GM12878 (cell line): ENCODE results near the gene IFNLR1. TPM values are rescaled to one million over a fixed set of nuclear protein-coding genes. Genes with fewer than 3 reads are reported as not detected.

Experiments used
- ATAC-seq: fragments of 200-7000 bp; cut with Tn5 transposase; 3 replicates; pipeline ENCODE4 v1.9.1; 2020; ENCODE audit warnings: mild to moderate bottlenecking, moderate library complexity
- Bru-seq: library from RNA; stranded (reverse); fragments of 400-500 nt; gene quantifications from one replicate; lab custom pipeline; 2021; lab: Mats Ljungman, UMichigan
- BruChase-seq, 2 experiments: library from RNA; stranded (reverse); fragments of 400-500 nt; gene quantifications; one replicate each; lab custom pipeline; 2021; lab: Mats Ljungman, UMichigan
- BruUV-seq: library from RNA; stranded (reverse); fragments of 400-500 nt; replicated peaks from 2 replicates; lab custom pipeline; 2021; lab: Mats Ljungman, UMichigan
- CTCF ChIA-PET: fragments of 300-600 bp; sonication (Branson Sonifier 250); formaldehyde crosslinking; extraction: SDS; loops from one replicate; lab custom pipeline; 2021; ENCODE audit warnings: inconsistent platforms; lab: Yijun Ruan, JAX
- POLR2A ChIA-PET: fragments of 350-600 bp; formaldehyde crosslinking; extraction: SDS; loops from one replicate; lab custom pipeline; 2021; ENCODE audit warnings: inconsistent platforms; lab: Charles Lee
- RAD21 ChIA-PET: fragments of 300-600 bp; sonication (Branson Sonifier 250); formaldehyde crosslinking; loops from one replicate; lab custom pipeline; 2023; ENCODE audit warnings: antibody characterized with exemption; ENCODE audit not compliant: unreplicated experiment; lab: Charles Lee
- SMC1A ChIA-PET: fragments of 300-600 bp; sonication (Branson Sonifier 250); formaldehyde crosslinking; loops from one replicate; lab custom pipeline; 2023; ENCODE audit not compliant: unreplicated experiment, uncharacterized antibody; lab: Charles Lee
- DNase-seq: peaks from one replicate; pipeline ENCODE4 v3.0.0-alpha.2; 2011; ENCODE audit warnings: low read depth, low spot score
- FAIRE-seq: peaks from 3 replicates; lab custom pipeline; 2011; peaks lifted over from hg19 to GRCh38; lab: Jason Lieb, UNC
- H2AFZ ChIP-seq: 2 replicates; pipeline ENCODE4 v1.6.0; 2011; ENCODE audit warnings: low read depth, low read length, control low read depth; ENCODE audit not compliant: control insufficient read depth
- H3K27ac ChIP-seq: 2 replicates; pipeline ENCODE4 v1.5.1; 2011; ENCODE audit warnings: control low read depth; ENCODE audit not compliant: control insufficient read depth, insufficient read depth
- H3K27me3 ChIP-seq, 2 experiments: replicated peaks in 1 of 2; 2 replicates each; pipeline versions ENCODE4 v1.6.0 to v1.6.1; 2011; ENCODE audit warnings: low read length in 1 of 2; ENCODE audit not compliant: control insufficient read depth in 2 of 2, insufficient read depth in 2 of 2
- H3K36me3 ChIP-seq, 2 experiments: 2 replicates each; pipeline ENCODE4 v1.5.1; 2011; ENCODE audit warnings: low read length in 1 of 2; ENCODE audit not compliant: control insufficient read depth in 2 of 2, insufficient read depth in 2 of 2
- H3K4me1 ChIP-seq: 2 replicates; pipeline ENCODE4 v1.6.1; 2011; ENCODE audit warnings: mild to moderate bottlenecking, low read length, moderate library complexity, mixed read lengths; ENCODE audit not compliant: control insufficient read depth, insufficient read depth
- H3K4me2 ChIP-seq: 2 replicates; pipeline ENCODE4 v1.6.0; 2011; ENCODE audit warnings: control low read depth; ENCODE audit not compliant: control insufficient read depth, insufficient read depth
- H3K4me3 ChIP-seq: fragments of 200-600 bp; sonication (generic); 2 replicates; pipeline ENCODE4 v1.5.1; 2016
- H3K79me2 ChIP-seq: 2 replicates; pipeline ENCODE4 v1.6.0; 2011; ENCODE audit warnings: low read length; ENCODE audit not compliant: control insufficient read depth, insufficient read depth
- H3K9ac ChIP-seq: 2 replicates; pipeline ENCODE4 v1.8.0; 2011; ENCODE audit warnings: low read length, control low read depth, mixed read lengths; ENCODE audit not compliant: control insufficient read depth, insufficient read depth
- H3K9me3 ChIP-seq: replicated peaks from 3 replicates; pipeline ENCODE4 v1.5.1; 2011; ENCODE audit warnings: mild to moderate bottlenecking, low read length; ENCODE audit not compliant: control insufficient read depth, insufficient read depth
- H4K20me1 ChIP-seq: 2 replicates; pipeline ENCODE4 v1.6.0; 2011; ENCODE audit not compliant: control insufficient read depth, insufficient read depth
- BCL3 ChIP-seq: IDR thresholded peaks from 2 replicates; pipeline ENCODE4 v1.6.1; 2011; ENCODE audit warnings: borderline replicate concordance, low read depth, mild to moderate bottlenecking, moderate library complexity, low read length; ENCODE audit not compliant: insufficient read depth, poor library complexity, severe bottlenecking
- BCLAF1 ChIP-seq: fragments of 450-650 bp; IDR thresholded peaks from 2 replicates; pipeline ENCODE4 v1.6.1; 2017; ENCODE audit warnings: antibody characterized with exemption, mild to moderate bottlenecking, moderate library complexity
- ETV6 ChIP-seq, 2 experiments: fragments of 450-650 bp in 1 of 2; IDR thresholded peaks in 1 of 2; conservative IDR thresholded peaks in 1 of 2; 2 replicates each; pipeline ENCODE4 v1.6.1; 2014; ENCODE audit warnings: antibody characterized with exemption in 1 of 2, borderline replicate concordance in 1 of 2, low read depth in 1 of 2, mild to moderate bottlenecking in 1 of 2, moderate library complexity in 1 of 2
- FOXM1 ChIP-seq: IDR thresholded peaks from 2 replicates; pipeline ENCODE4 v1.6.1; 2012; ENCODE audit warnings: low read depth, mild to moderate bottlenecking, inconsistent platforms, low read length, moderate library complexity
- MAX ChIP-seq: IDR thresholded peaks from 2 replicates; pipeline ENCODE4 v1.6.1; 2012; ENCODE audit warnings: low read depth, low read length, improper control_type of control experiment
- MYB ChIP-seq: fragments of 150-350 bp; IDR thresholded peaks from 2 replicates; pipeline ENCODE4 v1.6.1; 2014; ENCODE audit warnings: mild to moderate bottlenecking, low read depth, low read length, borderline replicate concordance
- PKNOX1 ChIP-seq: fragments of 450-650 bp; IDR thresholded peaks from 2 replicates; pipeline ENCODE4 v1.6.1; 2016; ENCODE audit warnings: mild to moderate bottlenecking
- PML ChIP-seq: IDR thresholded peaks from 2 replicates; pipeline ENCODE4 v1.6.1; 2012; ENCODE audit warnings: low read length, inconsistent platforms
- ZNF24 ChIP-seq: fragments of 450-650 bp; IDR thresholded peaks from 2 replicates; pipeline ENCODE4 v1.6.1; 2017; ENCODE audit warnings: antibody characterized with exemption, mild to moderate bottlenecking
- ZNF384 ChIP-seq: IDR thresholded peaks from 2 replicates; pipeline ENCODE4 v1.6.1; 2012; ENCODE audit warnings: low read depth, mild to moderate bottlenecking, low read length, improper control_type of control experiment, borderline replicate concordance
- WGBS: methylation state at CpG from one replicate; pipeline ENCODE4 v1.1.6; 2016; ENCODE audit warnings: low lambda C conversion rate; ENCODE audit not compliant: insufficient replicate concordance, insufficient coverage; ENCODE audit errors: missing lambda C conversion rate; 5-methylcytosine and 5-hydroxymethylcytosine counted together
- in situ Hi-C: fragments of 300-500 bp; cut with MboI; formaldehyde crosslinking; loops from 9 replicates; pipeline ENCODE4 v1.14.3; 2018; ENCODE audit warnings: mixed read lengths
- intact Hi-C: fragments of 100-400 bp; cut with micrococcal nuclease; formaldehyde crosslinking; loops from one replicate; pipeline ENCODE4 v1.14.2; 2022; ENCODE audit not compliant: unreplicated experiment
- long read RNA-seq, 2 experiments: library from polyadenylated mRNA; unstranded; transcript quantifications; one replicate each; pipeline ENCODE4 v2.0.0, GENCODE V29; 2019 to 2020
- polyA minus RNA-seq, 3 experiments: library from RNA; depleted of rRNA, polyadenylated mRNA; stranded (reverse); fragments of >200 nt; gene quantifications; 2 replicates each; pipeline ENCODE4 v1.2.3, GENCODE V29; 2011
- polyA plus RNA-seq, 11 experiments: library from polyadenylated mRNA; depleted of rRNA in 4 of 11; unstranded in 6 of 11; stranded (reverse) in 5 of 11; fragments of >200 nt; fragmentation: Nextera tagmentation in 4 of 11; fragmentation: Illumina TruSeq in 1 of 11; extraction: Ambion mirVana in 4 of 11; extraction: Trizol in 1 of 11; gene quantifications; 1 replicate in 1 of 11; 2 replicates in 10 of 11; pipeline versions ENCODE4 v1.2.1 to v1.2.3, GENCODE V29; 2011 to 2016; ENCODE audit warnings: inconsistent platforms in 2 of 11, missing spikeins in 2 of 11, low read depth in 1 of 11
- total RNA-seq, 4 experiments: library from RNA; depleted of rRNA in 3 of 4; stranded (reverse); fragments of >200 nt in 3 of 4; fragmentation: Illumina TruSeq in 1 of 4; extraction: Trizol in 1 of 4; gene quantifications; 2 replicates each; pipeline versions ENCODE4 v1.2.1 to v1.2.3, GENCODE V29; 2013 to 2021

IFNLR1 gene
- 3.6 and 5.3 TPM in 2 replicates for total RNA-seq (2013; cell fraction: nucleolus; rRNA removed)
- 3.9 and 4.4 TPM in 2 replicates for total RNA-seq (2014; rRNA removed)
- 3.5 and 3.7 TPM in 2 replicates for total RNA-seq (2014; rRNA removed; fragmentation: Illumina TruSeq; extraction: Trizol)
- total RNA-seq (2021), result 3.9 and 5.1 TPM in 2 replicates
- 2.7 TPM for polyA plus RNA-seq (2011; ENCODE audit: low read depth)
- polyA plus RNA-seq (2011; rRNA removed), result 2.8 and 3.6 TPM in 2 replicates
- polyA plus RNA-seq (2011; cell fraction: cytosol; rRNA removed), result 3.7 TPM in 2 replicates
- 2.7 and 3.3 TPM in 2 replicates for polyA plus RNA-seq (2011; cell fraction: nucleus; rRNA removed)
- polyA plus RNA-seq (2012), result 3.1 and 3.6 TPM in 2 replicates
- 2.8 and 4.0 TPM in 2 replicates for polyA plus RNA-seq (2014; fragmentation: Illumina TruSeq; extraction: Trizol)
- under 1 TPM; 0.31 to 0.88 TPM for polyA plus RNA-seq (2014; fragmentation: Nextera tagmentation; extraction: Ambion mirVana)
- polyA plus RNA-seq (2014; rRNA removed), result 3.5 and 3.6 TPM in 2 replicates
- 1 to 10 TPM; 5.0 to 5.6 TPM for polyA plus RNA-seq (2016; fragmentation: Nextera tagmentation; extraction: Ambion mirVana)
- 4.2 and 6.6 TPM in 2 replicates for polyA minus RNA-seq (2011; rRNA and poly(A)+ RNA removed)
- polyA minus RNA-seq (2011; cell fraction: cytosol; rRNA and poly(A)+ RNA removed), result 1.5 and 5.6 TPM in 2 replicates
- 0.85 and 1.8 TPM in 2 replicates for polyA minus RNA-seq (2011; cell fraction: nucleus; rRNA and poly(A)+ RNA removed)
- Bru-seq, nascent RNA, result percentile 45 among the genes with signal in this experiment
- percentile 47 among the genes with signal in this experiment for BruChase-seq, experiment 1, labeled RNA remaining after a 6-hour chase
- BruChase-seq, experiment 2, labeled RNA remaining after a 2-hour chase, result percentile 47 among the genes with signal in this experiment
- long read RNA-seq, experiment 1, result 0 reads
- long read RNA-seq, experiment 2, result 0 reads

- POLR2A ChIA-PET, result no interaction called here
- peak within 1 kb of the TSS; percentile 58 for H2AFZ ChIP-seq
- no peaks in the 10 kb centered on the region for H3K36me3 ChIP-seq
- no peak for FAIRE-seq
- H3K9ac ChIP-seq, result peak within 1 kb of the TSS; percentile 74
- in situ Hi-C loops, result no loop called here
- 4% methylated on average over 36 of the region's 74 CpGs for WGBS
- RAD21 ChIA-PET, result interaction anchor here (3.0 kb wide), 1 partner anchor 12 kb away, joined by 15 read pairs; no protein-coding TSS in a partner anchor
- H3K4me1 ChIP-seq, result peaks cover 47% of the 10 kb centered on the region
- no peaks in the 10 kb centered on the region for H4K20me1 ChIP-seq
- H3K27me3 ChIP-seq, result peaks cover 0 to 4% of the 10 kb centered on the region in 2 experiments; a peak in 2 of 4 replicates
- no TSS peak for BruUV-seq
- H3K27ac ChIP-seq, result peak within 1 kb of the TSS; percentile 5; the same call in 1 of the 2 replicates
- no peaks in the 10 kb centered on the region; the same call in 2 of the 3 replicates for H3K9me3 ChIP-seq
- no peak for DNase-seq
- H3K4me2 ChIP-seq, result peak within 1 kb of the TSS; percentile 92
- peak within 1 kb of the TSS; percentile 71; the same call in 1 of the 2 replicates for H3K4me3 ChIP-seq
- peak; percentile 52 for ATAC-seq
- intact Hi-C loops, result no loop called here
- SMC1A ChIA-PET, result no interaction called here
- no peaks in the 10 kb centered on the region; the same call in 1 of the 2 replicates for H3K79me2 ChIP-seq
- CTCF ChIA-PET, result interaction anchor here (0.7 to 1.9 kb wide), 4 partner anchors 9 to 204 kb away, joined by 3 to 9 read pairs (median 4); no protein-coding TSS in a partner anchor
- TF ChIP-seq FOXM1 (no peak), ZNF384 (no peak), BCL3 (peak; percentile 60), ZNF24 (no peak), PKNOX1 (0 out of 2 replicates have a peak, but pooled peaks have one; percentile 28), MYB (no peak), ETV6 (conservative IDR thresholded peaks at IDR 0.05 in 1 of 2, IDR thresholded peaks at IDR 0.05 in 1 of 2; ENCODE audit: borderline replicate concordance in 1 of 2, low read depth in 1 of 2) (no peak), MAX (no peak), BCLAF1 (no peak), PML (no peak)
These were observed at the start of gene IFNLR1 for GRCh38 chr1:24186993-24187790. IFNLR1 (minus strand) TSS chr1:24187289; CDS start chr1:24187248, 41 bp downstream.
